Adrenal gland (tissue), 5 donors: ENCODE results near the gene TMEM125.

Source experiments
- CTCF ChIP-seq, 6 experiments: fragments of 450-650 bp in 4 of 6; fragments of 200-600 bp in 2 of 6; sonication (generic) in 1 of 6; IDR thresholded peaks; 1 replicate in 5 of 6; 2 replicates in 1 of 6; pipeline versions ENCODE4 v1.5.1 to v1.8.0; 2016 to 2021; ENCODE audit warnings: antibody characterized with exemption in 6 of 6, mild to moderate bottlenecking in 2 of 6, moderate library complexity in 1 of 6
- POLR2A ChIP-seq, 2 donors: fragments of 450-650 bp; IDR thresholded peaks; one replicate each; pipeline ENCODE4 v1.6.1; 2017; ENCODE audit warnings: antibody characterized with exemption in 2 of 2, mild to moderate bottlenecking in 2 of 2, moderate library complexity in 1 of 2
- donor health status: DM: no; HTN: no; CAD: no.

DNA sequence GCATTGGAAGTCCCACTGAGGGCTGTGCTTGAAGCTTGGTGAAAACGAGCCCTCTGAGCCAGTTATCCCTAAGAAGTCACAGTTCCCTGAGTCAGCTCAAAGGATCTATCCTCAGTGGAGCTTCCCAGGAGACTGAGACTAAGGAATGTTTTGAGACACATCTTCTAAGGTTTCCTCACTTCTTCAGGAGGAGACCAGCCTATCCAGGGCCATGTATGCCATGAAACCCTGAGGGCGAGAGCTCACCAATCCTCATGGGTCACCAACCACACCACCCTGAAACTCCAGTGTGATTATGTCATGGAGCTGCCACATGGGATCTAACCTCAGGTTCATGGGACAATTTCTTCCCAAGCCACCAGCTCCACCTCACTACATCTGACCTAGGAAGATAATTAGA, 23.4 kb downstream of the TMEM125 start:
- TF ChIP-seq CTCF (IDR thresholded peaks at IDR 0.05) (no peak), POLR2A (IDR thresholded peaks at IDR 0.05) (no peak)
